Calu3 (cell line): ENCODE measurements around the gene FOXP1. TPM values are rescaled to one million over a fixed set of nuclear protein-coding genes. Genes with fewer than 3 reads are reported as not detected.

Experiments used
- BruUV-seq: library from RNA; stranded (reverse); fragments of 400-500 nt; replicated peaks from 2 replicates; lab custom pipeline; 2021; lab: Mats Ljungman, UMichigan
- CTCF ChIA-PET: fragments of 300-600 bp; sonication (Branson Sonifier 250); formaldehyde crosslinking; loops from one replicate; lab custom pipeline; 2022; ENCODE audit warnings: antibody characterized with exemption; lab: Charles Lee
- DNase-seq: peaks from one replicate; pipeline ENCODE4 v3.0.0; 2022
- H3K27ac Mint-ChIP-seq: one replicate; pipeline ENCODE4 v1.8.0; 2022; ENCODE audit warnings: mixed read lengths; ENCODE audit not compliant: unreplicated experiment
- H3K27me3 Mint-ChIP-seq: one replicate; pipeline ENCODE4 v1.8.0; 2022; ENCODE audit warnings: mixed read lengths; ENCODE audit not compliant: unreplicated experiment
- H3K36me3 Mint-ChIP-seq: one replicate; pipeline ENCODE4 v1.8.0; 2022; ENCODE audit warnings: mild to moderate bottlenecking, moderate library complexity, mixed read lengths; ENCODE audit not compliant: insufficient read depth, unreplicated experiment
- H3K4me1 Mint-ChIP-seq: one replicate; pipeline ENCODE4 v1.8.0; 2022; ENCODE audit warnings: mild to moderate bottlenecking, low read depth, mixed read lengths; ENCODE audit not compliant: unreplicated experiment
- H3K4me3 Mint-ChIP-seq: one replicate; pipeline ENCODE4 v1.8.0; 2022; ENCODE audit warnings: mild to moderate bottlenecking, low read depth, moderate library complexity, mixed read lengths; ENCODE audit not compliant: unreplicated experiment
- H3K9me3 Mint-ChIP-seq: one replicate; pipeline ENCODE4 v1.8.0; 2022; ENCODE audit warnings: low read depth, mixed read lengths; ENCODE audit not compliant: unreplicated experiment
- CTCF ChIP-seq: fragments of 200-600 bp; IDR thresholded peaks from one replicate; pipeline ENCODE4 v1.8.0; 2022; ENCODE audit warnings: antibody characterized with exemption; ENCODE audit not compliant: unreplicated experiment
- intact Hi-C: fragments of 100-400 bp; cut with micrococcal nuclease; formaldehyde crosslinking; loops from one replicate; pipeline ENCODE4 v1.10.0; 2022; ENCODE audit not compliant: unreplicated experiment
- total RNA-seq: library from RNA; stranded (reverse); gene quantifications from 2 replicates; pipeline ENCODE4 v1.2.3, GENCODE V29; 2022

Gene FOXP1
- total RNA-seq, 1 experiment from 2014 or later: 82.8 TPM

GRCh38 chr3:71316066-71316777, 267.3 kb downstream of the FOXP1 start:
- Mint-ChIP-seq H3K27me3 (no peaks in the 10 kb centered on the region), H3K4me3 (no peak overlapping the region), H3K9me3 (no peaks in the 10 kb centered on the region), H3K4me1 (no peaks in the 10 kb centered on the region), H3K27ac (no peak overlapping the region), H3K36me3 (no peaks in the 10 kb centered on the region)
- TF ChIP-seq CTCF: no peak
- DNase-seq: no peak
- no TSS peak for BruUV-seq
- intact Hi-C loops: no loop called here
- CTCF ChIA-PET: interaction anchor here (0.7 kb wide), 1 partner anchor 51 kb away, joined by 3 read pairs; no protein-coding TSS in a partner anchor

- H3K9me3 Mint-ChIP-seq: no peaks in the 10 kb centered on the region
Measured at GRCh38 chr3:71315431-71315830, 268.1 kb downstream of the FOXP1 start.

GRCh38 chr3:71313844-71314243, 269.7 kb downstream of the FOXP1 start:
- Mint-ChIP-seq H3K9me3 (no peaks in the 10 kb centered on the region), H3K4me3 (no peak overlapping the region), H3K27me3 (no peaks in the 10 kb centered on the region), H3K4me1 (no peaks in the 10 kb centered on the region), H3K27ac (no peak overlapping the region), H3K36me3 (no peaks in the 10 kb centered on the region)
- intact Hi-C loops: no loop called here
- DNase-seq: no peak
- BruUV-seq: no TSS peak
- TF ChIP-seq CTCF: no peak
- CTCF ChIA-PET: interaction anchor here (0.6 kb wide), 1 partner anchor 32 kb away, joined by 4 read pairs; no protein-coding TSS in a partner anchor

More at GRCh38 chr3:71315431-71315830, 268.1 kb downstream of the FOXP1 start:
- intact Hi-C loops: no loop called here
- no peak for DNase-seq
- Mint-ChIP-seq H3K4me1 (no peaks in the 10 kb centered on the region), H3K36me3 (no peaks in the 10 kb centered on the region), H3K27me3 (no peaks in the 10 kb centered on the region), H3K4me3 (no peak overlapping the region), H3K27ac (no peak overlapping the region)
- CTCF ChIA-PET: no interaction called here
- no peak for TF ChIP-seq CTCF
- no TSS peak for BruUV-seq

- no peaks in the 10 kb centered on the region for H3K36me3 Mint-ChIP-seq
- no TSS peak for BruUV-seq
- no peaks in the 10 kb centered on the region for H3K9me3 Mint-ChIP-seq
- H3K27me3 Mint-ChIP-seq: no peaks in the 10 kb centered on the region
- intact Hi-C loops: no loop called here
- no peak overlapping the region for H3K4me3 Mint-ChIP-seq
- CTCF ChIA-PET: no interaction called here
- no peaks in the 10 kb centered on the region for H3K4me1 Mint-ChIP-seq
- TF ChIP-seq CTCF: no peak
- no peak overlapping the region for H3K27ac Mint-ChIP-seq
- no peak for DNase-seq
Measured at GRCh38 chr3:71312461-71312860, 271.1 kb downstream of the FOXP1 start.
